HG03558 (cell line): ENCODE results near the gene GAS2.

Experiments
- ATAC-seq: cut with Tn5 transposase; IDR thresholded peaks from one replicate; pipeline ENCODE4 v1.9.1; 2021; ENCODE audit warnings: moderate number of reproducible peaks; ENCODE audit not compliant: unreplicated experiment; ENCODE audit errors: extremely low read depth

GAS2 gene

DNA sequence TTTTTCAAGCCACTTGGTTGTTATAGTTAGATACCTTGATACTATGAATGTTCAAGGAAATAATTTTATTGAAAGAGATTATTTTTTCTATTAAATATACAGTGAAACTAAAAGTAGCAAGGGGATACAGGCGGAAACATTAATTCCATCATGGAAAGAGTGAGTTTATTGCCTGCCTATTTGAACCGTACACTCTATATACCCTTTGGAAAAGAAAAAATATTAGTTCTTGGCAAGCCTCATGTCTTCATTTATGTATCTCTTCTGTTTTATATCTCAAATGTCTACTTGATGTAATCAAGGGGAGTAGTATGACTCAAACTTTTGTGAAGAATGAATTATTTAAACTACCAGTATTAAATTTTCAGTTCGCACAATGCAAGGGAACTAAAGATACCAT lies 54.0 kb downstream of the GAS2 start:
- no peak for ATAC-seq

DNA sequence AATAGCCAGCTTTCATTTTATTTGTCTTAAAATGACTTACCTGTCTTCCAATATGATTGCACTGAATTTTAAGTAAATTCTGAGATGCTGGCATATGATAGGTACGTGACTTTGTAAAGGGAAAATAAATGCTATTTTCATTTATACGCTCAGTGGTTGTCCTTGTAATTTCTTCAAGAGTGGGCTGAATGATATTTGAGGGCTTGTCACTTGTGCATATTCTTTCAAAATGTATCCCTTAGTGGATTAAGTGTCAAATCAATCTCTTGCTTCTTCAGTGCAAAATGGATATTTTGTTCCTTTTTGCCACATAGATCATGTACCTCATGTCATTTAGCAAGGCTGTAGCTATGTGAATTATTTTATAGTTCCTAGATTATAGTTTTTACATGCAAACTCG lies 56.9 kb downstream of the GAS2 start:
- no peak for ATAC-seq

DNA sequence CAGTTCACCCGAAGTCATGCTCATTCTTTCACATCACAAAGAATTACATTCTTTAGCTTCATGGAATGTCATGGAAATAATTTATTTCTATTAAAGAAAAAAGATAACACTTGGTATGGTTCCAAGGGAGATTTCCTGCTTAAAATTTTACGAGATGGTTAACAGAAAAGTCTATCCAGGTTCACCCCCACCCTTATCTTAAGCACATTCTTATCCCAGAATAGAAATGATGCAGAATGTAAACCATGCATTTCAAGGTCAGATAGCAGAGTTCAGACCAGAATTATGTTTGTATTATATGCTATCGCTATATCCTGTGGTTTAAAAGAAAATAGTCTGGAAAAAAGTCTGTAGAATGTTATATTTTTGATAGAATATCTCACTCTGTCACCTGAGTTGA lies 58.7 kb downstream of the GAS2 start:
- ATAC-seq: no peak

DNA sequence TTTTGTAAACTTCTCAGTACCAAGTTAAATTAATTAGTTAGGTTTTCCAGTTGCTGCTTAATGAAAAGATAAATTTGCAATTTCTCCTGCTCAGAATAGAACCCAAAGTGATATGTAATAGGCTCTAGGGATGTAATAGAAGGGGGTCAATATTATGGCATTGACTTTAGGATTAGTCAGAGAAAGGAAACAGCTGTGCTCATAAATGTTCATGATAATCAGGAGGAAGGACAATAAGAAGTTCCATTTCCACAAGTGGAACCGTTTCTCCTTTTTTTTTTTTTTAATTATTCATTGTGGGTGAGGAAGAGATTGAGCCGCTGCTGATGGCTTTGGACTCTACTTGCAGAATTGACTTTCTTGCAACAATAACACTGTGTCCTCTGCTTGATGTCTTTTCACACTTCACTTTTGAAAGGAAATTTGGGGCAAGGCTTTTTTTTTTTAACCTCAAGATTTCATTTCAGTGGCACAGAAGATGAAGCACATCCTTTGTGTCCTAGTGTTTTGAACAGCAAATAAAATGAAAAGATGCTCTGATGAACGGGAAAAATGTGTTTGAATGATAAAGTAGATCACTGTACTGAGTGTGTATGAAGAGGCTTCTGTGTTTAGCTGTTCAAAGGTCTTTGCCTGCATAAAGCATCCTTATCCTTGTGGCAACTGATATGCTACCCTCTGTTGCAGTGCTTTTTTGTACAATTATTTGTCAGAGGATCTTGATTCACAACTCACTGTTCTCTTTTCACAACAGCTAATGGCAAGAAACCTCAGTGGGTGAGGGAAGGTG lies 62.4 kb downstream of the GAS2 start:
- no peak for ATAC-seq

DNA sequence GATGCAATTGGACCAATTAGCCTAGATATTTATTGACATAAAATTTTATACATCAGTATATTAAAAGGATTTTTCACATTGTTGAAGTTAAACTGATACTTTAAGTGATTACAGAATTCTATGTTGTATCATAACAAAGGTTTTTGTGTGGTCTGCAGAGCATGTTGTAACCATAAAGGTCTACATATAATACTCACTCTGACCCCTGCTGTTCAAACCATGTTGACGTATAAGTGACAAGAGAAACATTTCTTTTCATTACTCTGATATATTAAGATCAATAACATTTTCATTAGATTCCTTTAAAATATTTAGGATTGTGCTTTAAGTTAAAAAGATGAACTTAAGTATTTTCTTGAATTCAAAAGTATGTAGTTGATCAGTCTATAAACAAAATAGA lies 63.9 kb downstream of the GAS2 start:
- peak; percentile 56 for ATAC-seq

DNA sequence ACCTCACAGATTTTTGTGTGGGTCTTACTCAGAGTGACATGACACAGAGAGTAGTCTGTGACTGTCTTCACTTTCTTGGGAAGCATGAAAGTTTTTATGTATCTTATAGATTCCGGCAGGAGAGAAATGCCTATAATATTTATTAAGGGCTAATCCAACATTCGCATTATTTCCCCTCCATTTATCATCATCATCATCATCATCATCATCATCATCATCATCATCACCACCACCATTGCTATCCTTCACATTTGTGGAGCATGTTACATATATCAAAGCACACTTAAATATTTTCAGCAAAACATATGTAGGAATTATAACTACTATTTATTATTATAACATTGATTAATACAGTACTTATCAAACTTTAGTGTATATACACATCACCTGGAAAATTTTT lies 66.2 kb downstream of the GAS2 start:
- ATAC-seq: no peak

DNA sequence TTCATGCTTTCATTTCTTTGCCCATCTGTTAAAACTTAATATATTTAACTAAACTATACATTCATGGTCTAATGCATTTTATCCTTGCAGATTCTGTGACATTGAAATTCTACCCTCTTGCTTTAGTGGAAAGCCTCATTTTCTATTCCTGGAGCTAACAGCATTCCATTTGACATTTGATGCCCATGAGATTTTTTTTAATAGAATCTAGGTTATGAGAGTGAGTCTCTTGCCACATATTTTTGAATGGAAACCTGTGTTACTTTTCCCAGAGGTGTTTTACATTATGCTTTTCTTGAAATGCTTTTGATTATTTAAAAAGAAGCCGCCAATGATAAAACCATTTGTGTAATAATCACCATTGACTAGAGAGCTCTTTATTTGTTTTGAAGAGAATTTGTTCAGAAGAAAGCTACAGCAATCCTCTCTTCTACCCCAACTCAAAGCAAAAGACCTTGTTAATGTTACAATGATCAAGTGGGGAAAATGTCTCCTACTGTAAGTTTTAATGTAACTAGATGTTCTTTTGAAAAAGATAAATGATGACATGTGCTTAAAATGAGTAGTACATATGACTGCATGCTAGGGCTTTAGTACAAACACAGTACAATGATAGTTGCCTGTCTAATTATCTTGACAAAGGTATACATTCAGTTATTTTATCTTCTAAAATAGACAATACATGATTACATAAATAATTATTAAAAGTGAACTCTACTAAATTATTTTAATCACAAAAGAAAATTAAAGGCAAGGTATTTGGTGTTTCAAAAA lies 67.3 kb downstream of the GAS2 start:
- no peak for ATAC-seq

DNA sequence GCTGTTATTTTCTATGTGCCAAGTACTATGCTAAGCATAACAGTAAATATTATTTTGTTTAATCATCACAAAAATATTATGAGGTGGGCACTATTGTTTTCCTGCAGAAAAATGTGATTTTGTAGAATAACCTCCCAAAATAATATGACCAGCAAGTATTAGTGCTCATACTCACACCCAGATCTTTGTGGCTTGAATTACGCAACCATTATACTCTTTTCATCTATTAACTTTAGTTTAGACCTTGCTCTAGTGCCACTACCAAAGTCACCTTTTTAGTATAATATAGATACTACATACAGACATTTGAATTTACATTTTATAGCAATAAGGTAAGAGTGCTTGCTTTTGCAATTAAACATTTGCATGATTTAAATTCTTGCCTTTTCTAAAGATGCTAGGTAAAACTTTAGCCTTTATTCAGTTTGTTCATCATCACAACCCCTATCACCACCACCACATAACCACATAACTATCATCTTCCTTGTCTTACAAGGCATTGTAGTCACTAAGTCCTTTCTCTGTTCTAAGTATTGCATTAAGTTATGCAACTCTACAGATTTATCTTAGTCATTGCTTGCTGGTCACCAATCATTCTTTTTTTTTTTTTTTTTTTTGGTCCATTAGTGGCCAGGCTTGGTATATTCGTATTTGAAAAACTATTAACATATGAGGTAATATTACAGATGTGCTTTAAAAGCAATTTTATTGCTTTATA lies 68.4 kb downstream of the GAS2 start:
- ATAC-seq: no peak

DNA sequence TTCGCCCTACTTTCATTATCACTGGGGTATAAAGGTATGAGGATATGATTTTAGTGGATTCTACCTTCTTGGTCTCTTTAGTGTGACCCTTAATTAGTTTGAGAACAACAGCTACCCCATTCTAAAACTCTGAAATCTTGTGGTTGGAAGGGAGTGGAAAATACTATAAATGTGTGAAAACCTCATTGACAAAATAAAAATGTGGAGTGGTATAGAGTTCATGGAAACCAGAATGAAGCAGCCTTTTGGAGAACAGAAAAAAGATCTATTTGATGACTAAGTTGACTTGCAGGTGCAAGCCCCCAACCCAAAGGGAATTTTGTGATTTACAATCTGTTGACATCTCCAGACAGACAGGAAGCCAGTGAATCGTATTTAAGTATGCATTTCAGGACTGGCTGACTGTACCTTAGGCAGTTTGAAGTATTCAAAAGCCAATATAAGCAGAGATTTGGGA lies 75.8 kb downstream of the GAS2 start:
- ATAC-seq: no peak

DNA sequence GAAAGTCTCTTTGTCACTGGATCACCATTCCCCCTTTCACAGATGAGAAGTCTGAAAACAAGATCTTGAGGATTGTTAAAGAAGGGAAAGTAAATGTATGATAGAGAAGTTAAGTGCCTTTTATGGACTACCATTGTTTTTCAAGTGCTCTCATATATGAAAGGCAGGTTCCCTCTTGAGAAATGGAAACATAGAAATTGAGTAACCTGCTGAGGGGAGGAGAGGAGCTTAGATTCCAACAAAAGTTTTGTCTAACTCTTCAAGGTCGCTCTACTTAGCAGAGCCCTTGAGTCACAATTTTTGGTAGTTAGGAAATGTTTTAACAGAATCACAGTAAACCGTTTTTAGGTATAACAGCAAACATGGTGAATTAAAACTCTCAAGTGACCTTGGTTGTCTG lies 83.1 kb downstream of the GAS2 start:
- ATAC-seq: no peak

DNA sequence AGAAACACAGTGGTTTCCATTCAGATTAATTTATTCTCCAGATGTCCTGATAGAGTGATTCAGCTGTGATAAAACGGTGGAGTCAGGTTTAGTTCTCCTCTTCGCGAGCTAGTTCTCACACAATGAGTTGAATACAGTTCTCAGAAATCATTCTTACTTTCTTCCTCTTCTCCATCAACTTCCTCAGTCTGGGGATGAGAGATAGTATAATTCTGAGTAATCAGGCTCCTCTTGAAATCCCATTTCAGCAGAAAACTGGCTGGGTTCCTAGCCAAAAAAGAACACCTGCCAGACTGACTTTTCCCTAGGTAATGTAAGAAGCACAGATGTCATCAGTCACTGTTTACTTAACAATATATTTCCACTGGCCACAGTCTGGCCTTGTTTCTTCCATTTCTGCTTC lies 86.5 kb downstream of the GAS2 start:
- ATAC-seq: no peak

DNA sequence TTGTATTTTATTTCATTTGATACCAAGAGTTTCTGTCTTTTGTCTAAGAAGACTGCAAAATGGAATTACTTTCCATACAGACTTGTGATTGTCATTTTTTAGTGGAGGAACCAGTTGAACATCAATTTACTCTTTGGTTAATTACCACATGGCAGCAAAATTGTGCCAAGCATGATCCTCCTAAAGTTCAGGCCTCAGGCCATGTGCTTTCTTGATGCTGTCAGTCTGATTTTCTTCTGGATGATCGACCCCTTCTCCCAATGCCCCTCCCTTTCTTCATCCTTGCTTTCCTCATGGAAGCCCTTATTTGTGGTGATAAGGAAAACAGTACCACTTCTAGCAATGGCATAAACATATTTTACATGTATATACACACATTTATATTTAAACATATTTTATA lies 87.0 kb downstream of the GAS2 start:
- no peak for ATAC-seq

DNA sequence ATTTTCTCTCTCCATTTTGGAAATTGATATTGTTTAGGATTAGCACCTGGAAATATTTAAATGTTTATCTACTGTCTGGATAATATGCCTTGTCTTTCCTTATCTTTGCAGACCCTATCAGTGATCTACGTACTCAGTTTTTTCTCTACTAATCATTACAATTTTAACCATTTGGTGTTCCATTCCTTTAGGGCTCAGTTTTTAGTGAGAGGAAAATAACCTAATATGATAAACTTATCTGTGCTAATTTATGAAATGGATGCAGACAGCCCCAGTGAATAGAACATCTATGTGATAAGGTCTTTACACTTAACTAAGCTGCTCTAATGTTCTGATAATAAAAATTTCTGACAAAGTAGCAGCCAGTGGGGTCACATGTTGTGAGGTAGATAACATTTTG lies 94.7 kb downstream of the GAS2 start:
- no peak for ATAC-seq

DNA sequence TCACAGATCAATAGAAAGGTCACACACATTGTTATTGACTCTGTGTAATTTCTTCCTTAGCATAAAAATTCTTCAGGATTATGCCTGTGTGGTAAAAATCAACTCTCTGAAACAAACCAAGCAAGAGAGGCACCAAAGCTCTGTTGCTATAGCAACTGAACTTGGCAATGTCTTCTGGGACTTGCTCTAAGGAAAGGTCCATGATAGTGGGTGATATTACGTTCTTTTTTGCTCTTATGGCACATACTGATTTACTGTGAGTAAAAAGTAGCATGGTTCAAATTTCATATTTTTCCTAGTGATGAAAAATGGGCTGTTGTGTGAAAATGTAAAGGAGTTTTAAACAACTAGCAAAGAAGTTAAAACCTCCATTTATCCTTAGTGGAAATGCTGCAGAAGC lies 96.8 kb downstream of the GAS2 start:
- ATAC-seq: no peak

DNA sequence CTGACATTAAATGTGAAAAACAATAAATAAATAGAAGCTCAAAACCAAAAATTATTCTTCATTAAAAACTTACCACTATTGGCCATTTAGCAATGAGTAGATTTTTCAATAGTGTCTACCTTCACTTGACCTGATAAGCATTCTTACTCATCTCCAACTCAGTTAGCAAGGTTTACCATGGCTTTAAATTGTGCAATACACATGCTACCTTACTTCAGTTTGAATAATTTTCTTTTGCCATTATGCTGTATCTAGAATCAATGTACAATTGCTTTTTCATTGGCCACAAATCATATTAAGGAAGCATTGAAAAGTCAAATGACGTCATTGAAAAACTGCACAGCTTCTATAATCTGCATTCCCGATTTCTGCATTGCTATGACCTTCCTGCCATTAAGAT lies 98.3 kb downstream of the GAS2 start:
- no peak for ATAC-seq

DNA sequence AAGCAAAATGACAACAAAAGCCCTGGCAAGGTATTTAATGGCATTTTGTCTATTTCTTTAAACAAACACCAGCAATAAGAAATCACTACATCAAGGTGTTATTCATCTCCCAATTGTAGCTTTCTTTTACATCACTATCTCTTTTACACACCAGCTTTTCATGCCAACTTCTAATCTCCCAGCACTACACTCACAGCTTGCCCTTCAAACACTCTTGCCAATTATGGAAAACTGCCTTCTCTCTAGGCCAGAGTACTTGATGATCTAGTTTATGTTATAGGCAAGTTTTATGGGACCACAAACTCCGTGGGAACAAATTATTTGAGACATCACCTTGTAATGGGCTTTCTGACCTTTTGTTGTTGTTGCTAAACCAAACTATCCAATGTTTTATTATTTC lies 101.9 kb downstream of the GAS2 start:
- ATAC-seq: no peak

DNA sequence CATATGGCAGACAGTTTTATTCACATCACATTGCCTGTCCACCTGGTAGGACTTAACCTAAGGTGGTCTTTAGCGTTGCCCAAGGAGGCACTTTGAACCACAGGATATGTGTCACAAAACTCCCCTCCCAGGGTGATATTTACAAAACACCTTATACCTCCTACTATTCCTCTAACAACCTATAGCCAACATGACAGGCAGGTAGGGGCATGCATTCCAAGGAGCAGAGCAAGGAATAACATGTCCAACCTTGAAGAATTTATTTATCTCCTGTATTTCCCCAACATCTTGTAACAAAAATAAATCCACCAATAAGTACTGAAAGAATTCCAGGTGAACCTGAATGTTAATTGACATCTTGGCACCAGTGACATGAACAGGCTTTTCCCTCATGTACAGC lies 102.7 kb downstream of the GAS2 start:
- ATAC-seq: no peak

DNA sequence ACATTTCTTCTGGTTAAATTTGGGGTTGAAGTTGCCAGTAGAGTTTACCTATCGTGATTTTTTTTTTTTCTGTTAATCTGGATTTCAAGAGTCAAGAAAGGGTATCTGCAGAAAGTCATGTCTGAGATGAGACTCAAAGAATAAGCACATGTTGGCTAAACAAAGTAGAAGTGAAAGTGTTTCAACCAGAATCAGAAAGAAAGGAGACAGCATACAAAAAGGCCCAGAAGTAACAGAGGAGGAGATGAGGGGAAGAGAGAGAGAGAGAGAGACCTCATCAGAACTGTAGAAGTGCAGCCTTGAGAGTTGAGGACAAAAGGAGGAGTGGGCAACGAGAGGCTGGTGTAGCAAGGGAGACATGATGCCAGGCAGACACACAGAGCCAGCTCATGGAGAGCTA lies 108.3 kb downstream of the GAS2 start:
- peak; percentile 50 for ATAC-seq

DNA sequence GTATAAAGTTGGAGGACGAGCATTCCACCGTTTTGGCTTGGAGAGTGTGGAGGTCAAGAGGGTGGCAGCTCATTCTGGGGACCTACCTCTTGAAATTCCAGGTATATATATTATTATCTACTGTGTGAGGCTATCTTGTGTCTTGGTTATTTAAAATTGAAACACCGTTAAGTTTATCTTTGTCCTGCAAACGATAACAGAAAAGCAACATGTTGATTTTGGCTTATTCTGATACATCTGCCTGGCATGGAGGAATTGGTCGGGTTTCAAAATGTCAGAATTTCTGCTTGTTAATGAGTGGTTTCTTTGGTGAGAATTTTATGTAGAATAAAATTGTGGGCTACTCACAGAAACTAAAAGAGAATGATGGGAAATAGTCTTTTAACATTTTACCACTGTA lies 108.8 kb downstream of the GAS2 start:
- no peak for ATAC-seq

DNA sequence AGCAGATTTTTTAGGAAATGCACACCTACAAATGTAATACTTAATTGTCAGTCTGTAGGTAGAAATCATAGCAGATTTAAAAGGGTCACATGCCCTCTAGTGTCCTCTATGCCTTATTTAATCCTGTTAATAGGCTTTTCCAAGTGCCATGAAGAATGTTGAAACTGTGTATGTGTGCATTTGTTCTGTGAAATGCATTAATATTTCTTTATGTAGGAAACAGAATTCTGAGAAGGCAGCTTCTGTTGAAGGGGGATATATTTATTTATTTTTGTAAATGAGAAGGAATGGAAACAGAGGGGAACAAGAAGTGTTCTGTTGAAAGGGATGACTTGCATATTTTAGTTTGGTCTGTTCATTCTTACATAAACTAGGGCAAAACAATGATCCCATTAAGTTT lies 112.2 kb downstream of the GAS2 start:
- no peak for ATAC-seq

DNA sequence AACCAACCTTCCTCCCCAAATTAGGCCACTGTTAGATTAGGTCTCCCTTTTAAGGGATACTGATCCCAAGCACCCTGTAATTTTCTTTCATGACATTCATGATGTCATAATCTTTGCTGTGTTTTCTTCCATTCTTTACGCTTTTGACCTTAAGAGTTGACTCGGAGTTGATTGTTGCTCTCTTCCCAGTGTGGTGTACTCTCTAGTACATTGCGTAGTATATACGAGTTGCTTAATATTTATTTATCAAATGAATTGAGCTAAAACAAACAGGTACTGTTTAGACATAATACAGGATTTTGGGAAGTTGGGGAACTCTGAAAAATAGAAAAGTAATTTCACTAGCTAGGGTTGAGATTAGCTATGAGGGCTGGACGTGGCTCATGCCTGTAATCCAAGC lies 113.4 kb downstream of the GAS2 start:
- ATAC-seq: no peak
